ENCODE results near the gene EIF4E1B. TPM values are rescaled to one million over a fixed set of nuclear protein-coding genes. Genes with fewer than 3 reads are reported as not detected.

EIF4E1B gene
- polyA plus RNA-seq, 1 donor from 2014 or later, result 0.82 TPM

GRCh38 chr5:176687247-176687646 lies 56.8 kb downstream of the EIF4E1B start:
- Histone ChIP-seq H3F3A (ENCODE audit: insufficient read depth, low read length, poor library complexity, severe bottlenecking) (no peaks in the 10 kb centered on the region), H3K79me2 (replicated peaks; ENCODE audit: insufficient read depth, low read length) (no peaks in the 10 kb centered on the region), H2AFZ (ENCODE audit: low read depth, low read length) (no peak overlapping the region), H3K9me2 (ENCODE audit: insufficient read depth, low read length) (no peaks in the 10 kb centered on the region), H3K9me3 (ENCODE audit: low read length) (no peaks in the 10 kb centered on the region), H4K20me1 (ENCODE audit: insufficient read depth) (no peaks in the 10 kb centered on the region), H3K4me2 (ENCODE audit: low read length) (no peak overlapping the region), H3K9ac (ENCODE audit: low read length) (no peak overlapping the region), H3K36me3 (ENCODE audit: insufficient read depth, low read length) (no peaks in the 10 kb centered on the region), H3K27me3 (ENCODE audit: insufficient read depth, low read depth, low read length) (no peaks in the 10 kb centered on the region), H3K4me3 (ENCODE audit: low read length) (no peak overlapping the region), H3K27ac (ENCODE audit: low read length) (no peak overlapping the region)
- TF ChIP-seq EP300 (conservative IDR thresholded peaks at IDR 0.05; ENCODE audit: poor library complexity, severe bottlenecking), result no peak
- no peak for TF ChIP-seq POLR2AphosphoS5 (IDR thresholded peaks at IDR 0.05)
- TF ChIP-seq SMC3 (conservative IDR thresholded peaks at IDR 0.05; ENCODE audit: poor library complexity), result no peak
- no peak for TF ChIP-seq MXI1 (conservative IDR thresholded peaks at IDR 0.05; ENCODE audit: poor library complexity, severe bottlenecking)
- no peak for TF ChIP-seq RAD21 (conservative IDR thresholded peaks at IDR 0.05)
- TF ChIP-seq REST (IDR thresholded peaks at IDR 0.05; ENCODE audit: borderline replicate concordance), result no peak
- TF ChIP-seq TAF1 (IDR thresholded peaks at IDR 0.05; ENCODE audit: low read depth), result no peak
- no peak for TF ChIP-seq EZH2 (IDR thresholded peaks at IDR 0.05; ENCODE audit: borderline replicate concordance, insufficient read depth, low read length, poor library complexity, severe bottlenecking)
- TF ChIP-seq CTCF (IDR thresholded peaks at IDR 0.05; ENCODE audit: poor library complexity, severe bottlenecking), result no peak

- Histone ChIP-seq H3F3A (ENCODE audit: insufficient read depth, low read length, poor library complexity, severe bottlenecking) (no peaks in the 10 kb centered on the region), H3K9me2 (ENCODE audit: insufficient read depth, low read length) (no peaks in the 10 kb centered on the region), H3K4me3 (ENCODE audit: low read length) (no peak overlapping the region), H4K20me1 (ENCODE audit: insufficient read depth) (no peaks in the 10 kb centered on the region), H3K4me2 (ENCODE audit: low read length) (no peak overlapping the region), H3K36me3 (ENCODE audit: insufficient read depth, low read length) (no peaks in the 10 kb centered on the region), H3K9ac (ENCODE audit: low read length) (no peak overlapping the region), H3K79me2 (replicated peaks; ENCODE audit: insufficient read depth, low read length) (no peaks in the 10 kb centered on the region), H3K27ac (ENCODE audit: low read length) (no peak overlapping the region), H3K27me3 (ENCODE audit: insufficient read depth, low read depth, low read length) (no peaks in the 10 kb centered on the region), H3K9me3 (ENCODE audit: low read length) (no peaks in the 10 kb centered on the region), H2AFZ (ENCODE audit: low read depth, low read length) (no peak overlapping the region)
- TF ChIP-seq POLR2AphosphoS5 (IDR thresholded peaks at IDR 0.05) (no peak), EZH2 (IDR thresholded peaks at IDR 0.05; ENCODE audit: borderline replicate concordance, insufficient read depth, low read length, poor library complexity, severe bottlenecking) (no peak), TAF1 (IDR thresholded peaks at IDR 0.05; ENCODE audit: low read depth) (no peak), EP300 (conservative IDR thresholded peaks at IDR 0.05; ENCODE audit: poor library complexity, severe bottlenecking) (no peak), REST (IDR thresholded peaks at IDR 0.05; ENCODE audit: borderline replicate concordance) (no peak), SMC3 (conservative IDR thresholded peaks at IDR 0.05; ENCODE audit: poor library complexity) (no peak), CTCF (IDR thresholded peaks at IDR 0.05; ENCODE audit: poor library complexity, severe bottlenecking) (no peak), RAD21 (conservative IDR thresholded peaks at IDR 0.05) (no peak), MXI1 (conservative IDR thresholded peaks at IDR 0.05; ENCODE audit: poor library complexity, severe bottlenecking) (no peak)
These were observed 57.4 kb downstream of the EIF4E1B start for GRCh38 chr5:176687881-176688280.

Data from neural cell (in vitro differentiated cells).